ENCODE data around the gene DRD4. TPM values are rescaled to one million over a fixed set of nuclear protein-coding genes. Genes with fewer than 3 reads are reported as not detected.

DRD4 gene
- total RNA-seq, 1 experiment from 2014 or later: 0.11 TPM

GRCh38 chr11:655036-655726 lies 18.1 kb downstream of the DRD4 start:
- H3K27me3 ChIP-seq (ENCODE audit: low read length): no peaks in the 10 kb centered on the region
- H3K4me2 ChIP-seq (ENCODE audit: low read length): no peak overlapping the region
- ChIA-PET POLR2A (ENCODE audit: unreplicated experiment) (no interaction called here), CTCF (no interaction called here)
- DNase-seq (peak; percentile 42), ATAC-seq (peak; percentile 91)
- no peaks in the 10 kb centered on the region for H3K4me1 ChIP-seq (ENCODE audit: insufficient read depth, low read length)
- H3K9me2 ChIP-seq (replicated peaks; ENCODE audit: low read length): no peaks in the 10 kb centered on the region
- H3K9ac ChIP-seq (ENCODE audit: low read length): no peak overlapping the region
- no peaks in the 10 kb centered on the region for H3K79me2 ChIP-seq (ENCODE audit: low read length)
- intact Hi-C loops (cut with micrococcal nuclease): no loop called here
- no TSS peak for BruUV-seq (replicated peaks)
- H3K4me3 ChIP-seq (ENCODE audit: low read length): no peak overlapping the region
- TF ChIP-seq EZH2 (IDR thresholded peaks at IDR 0.05; ENCODE audit: low read length, unreplicated experiment) (no peak), EZH2phosphoT487 (IDR thresholded peaks at IDR 0.05; ENCODE audit: borderline replicate concordance, low read length) (no peak)
- TF ChIP-seq, protein P1, sequence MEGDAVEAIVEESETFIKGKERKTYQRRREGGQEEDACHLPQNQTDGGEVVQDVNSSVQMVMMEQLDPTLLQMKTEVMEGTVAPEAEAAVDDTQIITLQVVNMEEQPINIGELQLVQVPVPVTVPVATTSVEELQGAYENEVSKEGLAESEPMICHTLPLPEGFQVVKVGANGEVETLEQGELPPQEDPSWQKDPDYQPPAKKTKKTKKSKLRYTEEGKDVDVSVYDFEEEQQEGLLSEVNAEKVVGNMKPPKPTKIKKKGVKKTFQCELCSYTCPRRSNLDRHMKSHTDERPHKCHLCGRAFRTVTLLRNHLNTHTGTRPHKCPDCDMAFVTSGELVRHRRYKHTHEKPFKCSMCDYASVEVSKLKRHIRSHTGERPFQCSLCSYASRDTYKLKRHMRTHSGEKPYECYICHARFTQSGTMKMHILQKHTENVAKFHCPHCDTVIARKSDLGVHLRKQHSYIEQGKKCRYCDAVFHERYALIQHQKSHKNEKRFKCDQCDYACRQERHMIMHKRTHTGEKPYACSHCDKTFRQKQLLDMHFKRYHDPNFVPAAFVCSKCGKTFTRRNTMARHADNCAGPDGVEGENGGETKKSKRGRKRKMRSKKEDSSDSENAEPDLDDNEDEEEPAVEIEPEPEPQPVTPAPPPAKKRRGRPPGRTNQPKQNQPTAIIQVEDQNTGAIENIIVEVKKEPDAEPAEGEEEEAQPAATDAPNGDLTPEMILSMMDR (conservative IDR thresholded peaks at IDR 0.05; ENCODE audit: low read depth, low read length): no peak
- no peaks in the 10 kb centered on the region for H3F3A ChIP-seq (ENCODE audit: low read length, unreplicated experiment)
- no peaks in the 10 kb centered on the region for H4K20me1 ChIP-seq (ENCODE audit: low read length)
- H3K9me3 ChIP-seq (ENCODE audit: low read length): no peaks in the 10 kb centered on the region
- H3K36me3 ChIP-seq (ENCODE audit: low read depth, low read length): no peaks in the 10 kb centered on the region
- H2AFZ ChIP-seq (ENCODE audit: low read length): no peak overlapping the region
- H3K27ac ChIP-seq (ENCODE audit: low read length): no peak overlapping the region

DNA sequence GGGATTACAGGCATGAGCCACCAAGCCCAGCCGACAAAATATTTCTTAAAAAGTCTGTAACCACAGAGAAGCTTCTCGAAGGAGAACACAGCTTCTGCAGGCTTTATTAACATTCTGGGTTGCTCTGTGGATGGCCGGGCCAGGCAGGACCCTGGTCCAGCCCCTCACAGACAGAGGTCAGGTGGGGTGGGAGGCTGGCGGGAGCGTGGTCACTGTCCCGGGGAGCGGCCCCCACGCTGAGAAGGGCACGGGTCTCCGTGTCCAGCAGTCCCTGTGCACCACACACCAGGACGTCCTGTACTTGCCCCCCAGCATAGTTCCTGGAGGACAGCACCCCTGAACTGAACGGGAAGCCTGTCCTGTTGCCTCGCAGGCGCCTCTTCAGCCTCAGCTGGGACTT lies 19.4 kb downstream of the DRD4 start:
- H3K27me3 ChIP-seq (ENCODE audit: low read length): no peaks in the 10 kb centered on the region
- H3K79me2 ChIP-seq (ENCODE audit: low read length): no peaks in the 10 kb centered on the region
- no peak overlapping the region for H3K4me3 ChIP-seq (ENCODE audit: low read length)
- CTCF ChIA-PET: no interaction called here
- H3K4me2 ChIP-seq (ENCODE audit: low read length): no peak overlapping the region
- ATAC-seq (no peak), DNase-seq (no peak)
- no peaks in the 10 kb centered on the region for H3K4me1 ChIP-seq (ENCODE audit: insufficient read depth, low read length)
- no peak overlapping the region for H2AFZ ChIP-seq (ENCODE audit: low read length)
- no peaks in the 10 kb centered on the region for H3F3A ChIP-seq (ENCODE audit: low read length, unreplicated experiment)
- intact Hi-C loops (cut with micrococcal nuclease): no loop called here
- H3K9me2 ChIP-seq (replicated peaks; ENCODE audit: low read length): no peaks in the 10 kb centered on the region
- no TSS peak for BruUV-seq (replicated peaks)
- no peak for TF ChIP-seq EZH2 (IDR thresholded peaks at IDR 0.05; ENCODE audit: low read length, unreplicated experiment)
- TF ChIP-seq, protein P1 (conservative IDR thresholded peaks at IDR 0.05; ENCODE audit: low read depth, low read length): no peak
- no peak for TF ChIP-seq EZH2phosphoT487 (IDR thresholded peaks at IDR 0.05; ENCODE audit: borderline replicate concordance, low read length)
- no peak overlapping the region for H3K27ac ChIP-seq (ENCODE audit: low read length)
- H3K9me3 ChIP-seq (ENCODE audit: low read length): no peaks in the 10 kb centered on the region
- no peaks in the 10 kb centered on the region for H3K36me3 ChIP-seq (ENCODE audit: low read depth, low read length)
- H3K9ac ChIP-seq (ENCODE audit: low read length): no peak overlapping the region
- no peaks in the 10 kb centered on the region for H4K20me1 ChIP-seq (ENCODE audit: low read length)
- POLR2A ChIA-PET (ENCODE audit: unreplicated experiment): interaction anchor here (0.6 kb wide), 1 partner anchor 52 kb away, joined by 5 read pairs; no protein-coding TSS in a partner anchor

DNA sequence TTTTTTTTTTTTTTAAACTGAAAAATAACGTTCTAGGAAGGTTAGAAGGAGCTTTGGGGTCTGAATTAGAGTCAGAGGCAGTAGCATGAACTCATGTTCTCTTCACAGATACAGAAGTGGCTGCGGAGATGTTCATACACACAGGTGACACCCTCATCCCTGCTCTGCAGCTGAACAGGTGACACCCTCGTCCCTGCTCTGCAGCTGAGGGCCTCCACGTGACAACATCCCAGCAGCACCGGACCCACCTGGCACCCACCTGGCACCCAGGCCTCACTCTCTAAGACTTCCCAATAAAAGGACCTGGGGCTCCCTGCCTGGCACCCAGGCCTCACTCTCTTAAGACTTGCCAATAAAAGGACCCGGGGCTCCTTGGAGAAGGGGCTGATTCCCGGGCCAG lies 19.8 kb downstream of the DRD4 start:
- intact Hi-C loops (cut with micrococcal nuclease): no loop called here

More for the DNA sequence above, 19.8 kb downstream of the DRD4 start:
- Histone ChIP-seq H3K9me3 (ENCODE audit: low read length) (no peaks in the 10 kb centered on the region), H3F3A (ENCODE audit: low read length, unreplicated experiment) (no peaks in the 10 kb centered on the region), H3K4me2 (ENCODE audit: low read length) (no peak overlapping the region), H3K4me3 (ENCODE audit: low read length) (no peak overlapping the region), H3K9me2 (replicated peaks; ENCODE audit: low read length) (no peaks in the 10 kb centered on the region), H4K20me1 (ENCODE audit: low read length) (no peaks in the 10 kb centered on the region), H3K4me1 (ENCODE audit: insufficient read depth, low read length) (no peaks in the 10 kb centered on the region), H2AFZ (ENCODE audit: low read length) (no peak overlapping the region), H3K9ac (ENCODE audit: low read length) (no peak overlapping the region), H3K79me2 (ENCODE audit: low read length) (no peaks in the 10 kb centered on the region), H3K36me3 (ENCODE audit: low read depth, low read length) (no peaks in the 10 kb centered on the region), H3K27ac (ENCODE audit: low read length) (no peak overlapping the region), H3K27me3 (ENCODE audit: low read length) (no peaks in the 10 kb centered on the region)
- BruUV-seq (replicated peaks): no TSS peak
- CTCF ChIA-PET: no interaction called here
- ATAC-seq: no peak
- TF ChIP-seq EZH2phosphoT487 (IDR thresholded peaks at IDR 0.05; ENCODE audit: borderline replicate concordance, low read length) (no peak), EZH2 (IDR thresholded peaks at IDR 0.05; ENCODE audit: low read length, unreplicated experiment) (no peak)
- DNase-seq: no peak
- POLR2A ChIA-PET (ENCODE audit: unreplicated experiment): no interaction called here
